SU-DHL-6 (cell line): ENCODE measurements around the gene IGSF22.

ENCODE experiments used
- CTCF ChIP-seq: fragments of 200-600 bp; sonication (generic); IDR thresholded peaks from one replicate; pipeline ENCODE4 v1.5.1; 2017; ENCODE audit warnings: antibody characterized with exemption, mild to moderate bottlenecking, low read length, moderate library complexity; ENCODE audit not compliant: insufficient read depth, poor library complexity, severe bottlenecking
- EZH2phosphoT487 ChIP-seq: fragments of 200-600 bp; sonication (generic), shearing (Covaris generic); conservative IDR thresholded peaks from 2 replicates; pipeline ENCODE4 v1.6.1; 2018; ENCODE audit warnings: mild to moderate bottlenecking, antibody characterized with exemption, low read length, moderate library complexity, mixed read lengths

- TF ChIP-seq CTCF = no peak
- TF ChIP-seq EZH2phosphoT487 = no peak
Measured at GRCh38 chr11:18743900-18744514, 18.0 kb upstream of the IGSF22 start.
